ENCODE measurements around the gene RING1.
"Not testable (repeated sequence)": the region's sequence is repeated elsewhere in the genome, so short reads cannot be mapped to it uniquely, and the experiment has no call there.

Gene RING1

DNA sequence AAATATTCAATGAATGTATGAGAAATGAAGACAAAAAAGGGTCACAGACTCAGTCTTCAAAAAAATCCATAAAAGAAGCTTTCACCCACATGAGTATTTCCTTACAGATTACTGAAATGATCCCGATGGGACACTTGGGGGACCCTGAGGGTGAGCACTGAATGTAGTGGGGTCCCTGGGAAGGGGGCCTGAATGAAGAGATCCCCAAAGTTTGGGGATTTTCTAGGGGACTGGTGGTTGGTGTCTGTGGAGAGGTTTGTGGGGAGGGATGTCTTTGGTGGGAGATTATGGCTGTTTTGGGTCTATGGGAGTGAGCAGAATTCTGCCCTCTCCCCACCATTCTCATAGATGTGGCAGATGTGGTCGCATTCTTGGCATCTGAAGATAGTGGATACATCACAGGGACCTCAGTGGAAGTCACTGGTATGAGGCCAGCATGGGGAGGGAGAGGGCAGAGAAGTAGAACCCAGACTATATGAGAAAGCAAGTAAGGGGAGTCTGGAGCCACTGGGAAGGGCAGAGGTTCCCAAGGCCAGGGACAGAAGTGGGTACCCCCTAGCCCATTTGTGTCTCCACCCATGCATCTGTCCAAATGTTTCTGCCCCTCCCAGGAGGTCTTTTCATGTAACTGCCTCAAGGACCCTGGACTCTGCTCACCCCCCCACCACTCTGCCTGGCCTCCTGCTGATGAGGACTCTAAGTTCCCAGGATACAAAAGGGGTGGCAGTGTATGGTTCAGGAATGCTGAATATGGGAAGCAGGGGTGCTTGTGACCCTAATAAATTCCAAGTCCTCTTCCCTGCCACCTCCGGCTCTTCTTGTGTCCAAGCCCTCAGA lies 2.1 kb upstream of the RING1 start:
- DNase-seq (ENCODE audit: low read depth), result no peak

DNA sequence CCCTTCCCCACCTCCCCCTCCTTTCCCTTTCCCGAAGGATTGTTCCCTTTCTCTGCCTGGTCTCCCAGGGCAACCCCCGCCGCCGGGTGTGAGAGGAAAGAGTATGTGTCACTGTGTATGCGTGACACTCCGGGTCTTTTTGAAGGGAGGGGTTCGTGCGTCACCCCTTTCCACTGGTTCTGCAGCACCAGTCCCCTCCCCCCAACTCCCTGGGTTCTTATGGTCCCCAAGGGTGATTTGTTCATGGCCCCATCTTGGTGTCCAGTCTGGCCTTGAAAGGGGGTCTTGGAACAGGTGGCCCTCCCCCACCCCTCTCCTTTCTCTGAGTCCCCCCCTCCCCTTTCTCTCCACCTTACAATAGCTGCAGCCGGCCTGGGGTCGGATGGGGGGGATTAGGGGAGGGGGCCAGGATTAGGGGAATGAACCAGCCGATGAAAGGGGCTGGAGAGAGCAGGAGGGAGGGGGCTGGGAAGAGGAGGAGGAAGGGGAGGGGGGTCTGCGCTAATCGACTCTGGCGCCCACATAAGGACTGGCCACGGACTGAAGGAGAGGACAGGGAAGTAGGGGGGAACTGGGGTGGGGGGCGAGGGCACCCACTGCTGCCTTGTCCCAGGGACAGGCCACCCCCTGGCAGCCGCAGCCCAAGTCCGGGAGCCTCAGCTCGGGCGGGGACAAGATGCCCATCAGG lies 1.3 kb upstream of the RING1 start:
- DNase-seq (ENCODE audit: low read depth), result no peak

DNA sequence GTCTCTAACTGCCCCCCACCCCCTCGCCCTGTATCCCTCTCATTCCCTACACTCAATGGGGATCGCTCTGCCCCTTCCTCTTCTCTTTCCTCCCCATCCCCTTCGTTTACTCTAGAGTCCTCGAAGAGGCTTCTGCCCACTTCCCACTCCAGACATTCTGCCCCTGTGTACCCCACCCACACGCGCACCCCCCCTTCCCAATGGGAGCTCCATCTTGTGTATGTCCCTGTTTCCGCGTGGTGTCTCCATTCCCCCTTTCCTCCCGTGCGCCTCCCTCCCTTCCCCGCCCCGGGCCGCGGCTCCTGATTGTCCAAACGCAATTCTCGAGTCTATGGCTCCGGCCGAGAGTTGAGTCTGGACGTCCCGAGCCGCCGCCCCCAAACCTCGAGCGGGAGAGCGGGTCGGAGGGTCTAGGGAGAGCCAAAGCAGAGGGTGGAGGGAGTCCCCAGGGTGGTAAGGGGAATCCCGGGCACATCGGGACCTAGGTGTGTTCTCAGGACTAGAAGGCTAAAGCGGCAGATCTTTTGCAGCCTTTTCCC lies 679 bp upstream of the RING1 start:
- no peak for DNase-seq (ENCODE audit: low read depth)

DNA sequence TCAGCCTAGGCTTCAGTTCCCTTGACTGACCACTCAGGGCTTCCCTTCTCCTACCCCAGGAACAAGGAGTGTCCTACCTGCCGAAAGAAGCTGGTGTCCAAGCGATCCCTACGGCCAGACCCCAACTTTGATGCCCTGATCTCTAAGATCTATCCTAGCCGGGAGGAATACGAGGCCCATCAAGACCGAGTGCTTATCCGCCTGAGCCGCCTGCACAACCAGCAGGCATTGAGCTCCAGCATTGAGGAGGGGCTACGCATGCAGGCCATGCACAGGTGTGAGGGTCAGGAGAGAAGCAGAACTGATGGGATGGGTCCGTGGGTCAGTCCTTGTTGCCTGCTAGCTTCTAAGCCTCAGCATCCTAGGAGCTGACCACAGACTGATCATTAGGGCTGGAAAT lies 1.6 kb downstream of the RING1 start:
- no peak for DNase-seq (ENCODE audit: low read depth)

DNA sequence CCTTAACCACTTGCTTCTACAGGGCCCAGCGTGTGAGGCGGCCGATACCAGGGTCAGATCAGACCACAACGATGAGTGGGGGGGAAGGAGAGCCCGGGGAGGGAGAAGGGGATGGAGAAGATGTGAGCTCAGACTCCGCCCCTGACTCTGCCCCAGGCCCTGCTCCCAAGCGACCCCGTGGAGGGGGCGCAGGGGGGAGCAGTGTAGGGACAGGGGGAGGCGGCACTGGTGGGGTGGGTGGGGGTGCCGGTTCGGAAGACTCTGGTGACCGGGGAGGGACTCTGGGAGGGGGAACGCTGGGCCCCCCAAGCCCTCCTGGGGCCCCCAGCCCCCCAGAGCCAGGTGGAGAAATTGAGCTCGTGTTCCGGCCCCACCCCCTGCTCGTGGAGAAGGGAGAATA lies 2.8 kb downstream of the RING1 start:
- no peak for DNase-seq (ENCODE audit: low read depth)

DNA sequence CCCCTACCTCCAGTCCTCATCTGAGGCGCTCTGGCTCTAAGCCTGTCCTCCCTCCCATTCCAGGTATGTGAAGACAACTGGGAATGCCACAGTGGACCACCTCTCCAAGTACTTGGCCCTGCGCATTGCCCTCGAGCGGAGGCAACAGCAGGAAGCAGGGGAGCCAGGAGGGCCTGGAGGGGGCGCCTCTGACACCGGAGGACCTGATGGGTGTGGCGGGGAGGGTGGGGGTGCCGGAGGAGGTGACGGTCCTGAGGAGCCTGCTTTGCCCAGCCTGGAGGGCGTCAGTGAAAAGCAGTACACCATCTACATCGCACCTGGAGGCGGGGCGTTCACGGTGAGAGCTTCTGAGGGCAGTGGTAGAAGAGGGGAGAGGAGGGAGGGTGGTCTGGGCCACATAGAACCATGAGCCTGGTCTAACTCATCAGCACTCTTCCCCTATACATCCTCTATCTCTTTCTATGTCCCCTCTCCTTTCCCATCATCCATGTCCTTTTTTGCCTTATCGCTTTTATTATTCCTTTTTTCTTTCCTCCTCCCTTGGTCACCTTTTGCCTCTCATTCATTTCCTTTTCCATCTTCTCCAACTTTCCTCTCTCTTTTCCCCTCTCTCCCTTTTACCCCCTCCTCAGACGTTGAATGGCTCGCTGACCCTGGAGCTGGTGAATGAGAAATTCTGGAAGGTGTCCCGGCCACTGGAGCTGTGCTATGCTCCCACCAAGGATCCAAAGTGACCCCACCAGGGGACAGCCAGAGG lies 3.5 kb downstream of the RING1 start:
- no peak for DNase-seq (ENCODE audit: low read depth)

DNA sequence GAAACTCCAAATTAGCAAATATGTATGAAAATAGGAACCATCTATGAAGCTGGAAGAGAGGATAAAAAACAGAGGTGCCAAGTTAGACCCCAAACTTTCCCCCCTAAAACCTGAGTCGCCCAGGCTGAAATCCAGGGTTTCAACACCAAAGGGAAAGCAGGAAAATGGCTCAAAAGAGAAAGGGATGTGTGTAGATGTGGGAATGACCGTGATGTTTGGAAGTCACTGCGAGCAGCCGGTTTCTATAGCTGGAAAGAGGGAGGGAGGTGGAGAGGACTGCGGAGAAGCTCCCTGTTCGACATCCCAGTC lies 4.5 kb downstream of the RING1 start:
- no peak for DNase-seq (ENCODE audit: low read depth)

DNA sequence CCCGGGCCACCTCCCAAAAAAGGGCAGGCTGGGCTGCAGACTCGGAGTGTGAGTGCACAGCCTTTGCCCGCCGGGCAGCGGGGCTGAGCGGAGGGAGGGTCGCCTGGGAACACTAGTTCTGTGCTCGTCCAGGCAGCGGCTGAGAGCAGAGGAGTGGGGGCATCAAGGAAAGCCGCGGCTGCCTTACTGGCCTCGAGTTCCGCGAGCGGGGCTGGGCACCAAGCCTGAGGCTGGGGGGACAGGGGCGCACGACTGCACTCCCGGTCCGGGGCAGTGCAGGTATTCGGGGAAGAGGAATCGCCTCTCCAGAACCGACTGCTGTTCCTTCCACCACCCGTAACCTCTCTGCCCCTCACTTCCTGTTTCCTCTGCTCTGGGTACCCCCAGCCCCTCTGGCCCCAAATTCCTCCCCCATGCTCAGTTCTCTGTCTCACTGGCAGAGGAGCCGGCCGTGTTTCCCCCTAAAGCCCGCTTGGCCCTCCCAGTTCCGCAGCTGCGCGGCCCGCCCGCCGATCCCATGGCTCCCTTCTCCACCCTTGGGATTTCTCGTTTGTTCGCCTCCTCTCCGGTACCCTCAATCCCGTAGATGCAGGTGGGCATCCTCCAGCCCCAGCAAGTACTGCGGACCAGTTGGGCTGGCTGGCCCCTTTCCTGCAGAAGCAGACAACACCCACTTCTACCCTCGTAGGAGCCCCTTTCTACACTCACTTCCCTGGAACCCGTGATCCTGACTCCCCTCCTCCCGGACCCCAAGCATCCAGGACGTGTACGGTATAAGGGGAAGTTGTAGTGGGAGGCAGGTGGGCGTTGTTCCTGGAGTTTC lies 5.1 kb downstream of the RING1 start:
- no peak for DNase-seq (ENCODE audit: low read depth)

DNA sequence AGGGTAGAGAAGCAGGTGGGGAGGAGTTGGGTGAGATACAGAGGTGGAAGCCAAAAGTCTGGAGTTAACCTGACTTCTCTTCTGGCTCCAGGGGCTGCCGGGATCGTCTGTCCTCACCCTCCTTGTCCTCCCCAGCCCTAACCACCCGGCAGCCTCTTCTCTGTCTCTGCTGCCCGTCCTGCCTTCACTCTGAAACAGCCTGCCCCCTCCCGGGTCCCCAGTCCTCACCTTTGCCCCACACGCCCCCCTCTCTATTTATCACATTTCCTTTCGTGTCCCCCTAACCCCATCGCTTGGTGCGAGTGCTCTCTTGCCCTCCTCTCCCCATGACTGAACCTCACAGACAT lies 5.7 kb downstream of the RING1 start:
- DNase-seq (ENCODE audit: low read depth), result no peak

DNA sequence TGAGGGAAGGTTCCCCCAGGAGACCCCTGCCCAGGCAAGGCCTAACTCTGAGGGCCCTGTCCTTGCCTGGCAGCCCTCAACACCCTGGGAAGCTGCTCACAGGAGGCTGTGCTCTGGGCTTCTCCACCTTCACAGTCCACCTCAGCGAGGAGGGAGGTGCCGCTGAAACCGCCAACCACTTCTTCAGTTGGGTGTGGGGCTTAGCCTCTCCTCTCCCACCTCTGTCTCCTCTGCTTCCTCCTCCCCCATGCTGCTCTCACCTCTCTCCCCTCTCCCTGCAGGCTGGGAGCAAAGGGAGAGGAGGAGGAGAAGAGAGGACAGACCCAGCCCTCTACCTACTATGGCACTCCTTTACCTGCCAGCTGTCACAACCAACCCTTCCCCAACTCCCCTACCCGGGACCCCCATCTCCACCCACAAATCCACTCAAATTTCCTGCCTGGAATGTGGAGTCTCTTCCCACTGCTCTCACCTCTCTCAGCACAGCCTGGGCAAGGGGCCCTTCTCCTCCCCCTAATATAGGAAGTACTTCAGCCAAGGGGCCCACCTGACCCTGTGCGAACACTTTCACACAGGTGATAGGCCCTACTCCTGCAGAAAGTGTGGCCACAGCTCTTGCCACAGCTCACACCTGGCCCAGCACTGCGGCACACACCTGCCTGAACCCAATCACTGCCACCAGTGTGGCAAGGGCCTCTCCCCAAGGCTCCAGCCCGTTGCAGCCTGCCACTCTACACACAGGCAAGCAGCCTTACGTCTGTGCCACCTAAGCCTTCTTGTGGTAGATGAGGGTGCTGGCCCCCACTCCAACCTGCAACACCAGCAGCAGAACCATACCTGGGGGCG lies 7.2 kb downstream of the RING1 start:
- no peak for DNase-seq (ENCODE audit: low read depth)

DNA sequence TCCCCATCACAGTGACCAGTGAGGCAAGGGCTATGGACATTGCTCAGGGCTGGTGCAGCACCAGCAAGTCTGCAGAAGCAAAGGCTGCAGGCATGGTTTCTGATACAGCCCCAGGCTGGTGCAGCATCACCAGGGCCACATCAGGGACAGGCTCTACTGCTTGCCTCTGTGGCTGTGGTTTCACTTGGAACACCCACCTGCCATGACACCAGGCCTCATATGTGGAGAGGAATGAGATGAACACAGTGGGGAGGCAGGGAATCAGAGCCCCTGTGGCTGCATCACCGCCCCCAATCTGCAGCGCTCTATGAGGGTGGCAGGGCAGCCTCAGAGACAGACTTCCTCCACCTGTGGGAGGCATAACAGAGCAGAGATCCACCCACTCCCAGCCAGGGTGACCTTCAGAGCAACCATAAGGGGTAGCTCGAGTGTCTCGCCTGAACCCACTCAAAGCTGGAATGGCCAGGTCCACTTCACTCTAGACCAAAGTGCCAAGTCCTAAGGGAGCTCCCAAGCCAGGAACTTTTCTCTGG lies 7.9 kb downstream of the RING1 start:
- no peak for DNase-seq (ENCODE audit: low read depth)

DNA sequence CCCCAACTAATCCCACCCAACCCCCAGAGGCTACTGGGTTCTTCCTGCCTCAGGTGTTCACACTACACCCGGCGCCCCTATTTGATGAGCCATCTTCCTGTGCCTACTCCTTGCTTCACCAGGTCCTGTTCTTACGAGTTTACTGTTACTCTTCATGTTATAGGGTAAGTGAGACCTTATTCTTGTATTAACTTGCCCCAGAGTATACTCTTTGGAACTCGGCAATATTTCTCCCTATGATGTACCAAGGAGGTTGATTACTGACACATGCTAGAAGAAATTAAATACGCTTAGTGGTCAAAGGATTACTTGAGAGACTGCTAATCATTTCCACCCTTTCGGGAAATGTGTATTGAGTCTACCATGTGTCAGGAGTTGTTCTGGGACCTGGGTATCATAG lies 8.9 kb downstream of the RING1 start:
- no peak for DNase-seq (ENCODE audit: low read depth)

DNA sequence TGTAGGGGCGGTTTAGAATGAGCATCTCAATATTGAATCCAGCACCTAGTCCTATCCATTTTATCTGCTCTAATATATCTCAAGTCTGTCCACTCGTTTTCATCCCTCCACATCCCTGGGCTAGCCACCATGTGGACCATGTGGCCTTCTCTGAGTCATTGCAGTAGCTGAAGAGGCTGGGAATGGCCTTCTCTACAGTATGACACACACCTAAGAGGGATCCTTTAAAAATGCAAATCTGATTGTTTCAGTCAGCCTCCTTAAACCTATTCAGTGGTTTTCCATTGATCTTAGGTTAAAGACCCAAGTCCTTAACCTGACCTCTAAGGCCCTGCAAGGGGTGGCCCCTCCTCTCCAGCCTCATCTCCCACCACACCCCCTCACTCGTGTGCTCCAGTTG lies 9.4 kb downstream of the RING1 start:
- no peak for DNase-seq (ENCODE audit: low read depth)

DNA sequence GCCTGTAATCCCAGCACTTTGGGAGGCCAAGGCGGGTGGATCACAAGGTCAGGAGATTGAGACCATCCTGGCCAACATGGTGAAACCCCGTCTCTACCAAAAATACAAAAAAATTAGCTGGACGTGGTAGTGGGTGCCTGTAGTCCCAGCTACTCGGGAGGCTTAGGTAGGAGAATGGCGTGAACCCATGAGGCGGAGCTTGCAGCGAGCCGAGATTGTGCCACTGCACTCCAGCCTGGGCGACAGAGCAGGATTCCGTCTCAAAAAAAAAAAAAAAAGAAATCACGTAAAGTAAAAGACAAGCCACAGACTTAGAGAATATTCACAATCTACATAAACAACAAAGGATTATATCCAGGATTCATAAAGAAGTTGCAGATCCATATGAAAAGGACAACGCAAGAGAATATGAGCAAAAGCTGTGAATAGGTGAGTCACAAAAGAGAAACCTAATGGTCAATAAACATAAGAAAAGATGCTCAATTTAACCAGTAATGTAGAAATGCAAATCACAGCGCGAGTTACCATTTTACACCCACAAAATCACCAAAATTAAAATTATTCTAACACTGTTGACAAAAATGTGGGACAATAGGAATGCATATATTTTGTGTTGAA lies 18.3 kb downstream of the RING1 start:
- not testable (repeated sequence) for DNase-seq (ENCODE audit: low read depth)

DNA sequence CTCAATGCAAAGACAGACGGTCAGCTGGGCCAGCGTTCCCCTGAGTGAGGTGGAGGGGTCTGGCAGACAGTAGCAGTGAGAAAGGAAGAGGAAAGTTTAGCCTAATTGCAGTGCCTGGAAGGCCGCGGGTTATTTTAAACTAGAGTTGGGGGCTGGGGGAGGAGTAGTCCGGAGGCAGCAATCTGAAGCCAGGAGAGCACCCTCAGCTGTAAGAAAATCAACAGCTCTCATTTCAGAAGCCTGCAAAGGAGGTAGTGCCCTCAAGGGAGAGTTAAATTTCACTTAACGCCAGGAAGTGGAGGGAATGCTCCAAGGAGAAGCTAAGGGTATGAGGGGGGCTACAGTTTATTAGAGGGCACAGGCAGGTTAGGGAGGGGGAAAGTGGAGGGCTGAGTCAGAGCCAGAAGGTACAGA lies 26.9 kb downstream of the RING1 start:
- no peak for DNase-seq (ENCODE audit: low read depth)

DNA sequence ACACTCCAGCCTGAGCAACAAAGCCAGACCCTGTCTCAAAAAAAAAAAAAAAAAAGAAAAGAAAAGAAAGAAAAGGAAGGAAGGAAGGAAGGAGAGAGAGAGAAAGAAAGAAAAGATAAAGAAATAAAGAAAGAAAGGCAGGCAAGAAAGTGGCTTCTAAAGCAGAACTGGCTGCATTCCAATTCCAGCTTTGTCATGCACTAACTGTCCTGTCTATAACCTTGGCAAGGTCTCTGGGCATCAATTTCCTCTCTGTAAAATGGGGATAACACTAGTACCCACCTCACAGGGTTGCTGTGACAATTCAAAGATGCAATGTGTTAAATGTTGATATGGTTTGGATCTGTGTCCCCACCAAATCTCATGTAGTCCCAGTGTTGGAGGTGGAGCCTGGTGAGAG lies 28.0 kb downstream of the RING1 start:
- DNase-seq (ENCODE audit: low read depth), result no peak

DNA sequence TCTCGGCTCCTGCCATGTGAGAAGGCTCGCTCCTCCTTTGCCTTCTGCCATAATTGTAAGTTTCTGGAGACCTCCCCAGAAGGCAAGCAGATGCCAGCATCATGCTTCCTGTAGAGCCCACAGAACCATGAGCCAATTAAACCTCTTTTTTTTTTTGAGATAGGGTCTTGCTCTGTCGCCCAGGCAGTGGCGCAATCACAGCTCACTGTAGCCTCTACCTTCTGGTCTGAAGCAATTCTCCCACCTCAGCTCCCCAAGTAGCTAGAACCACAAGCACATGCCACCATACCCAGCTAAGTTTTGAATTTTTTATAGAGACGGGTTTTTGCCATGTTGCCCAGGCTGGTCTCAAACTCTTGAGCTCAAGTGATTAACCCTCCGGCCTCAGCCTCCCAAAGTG lies 28.6 kb downstream of the RING1 start:
- no peak for DNase-seq (ENCODE audit: low read depth)

DNA sequence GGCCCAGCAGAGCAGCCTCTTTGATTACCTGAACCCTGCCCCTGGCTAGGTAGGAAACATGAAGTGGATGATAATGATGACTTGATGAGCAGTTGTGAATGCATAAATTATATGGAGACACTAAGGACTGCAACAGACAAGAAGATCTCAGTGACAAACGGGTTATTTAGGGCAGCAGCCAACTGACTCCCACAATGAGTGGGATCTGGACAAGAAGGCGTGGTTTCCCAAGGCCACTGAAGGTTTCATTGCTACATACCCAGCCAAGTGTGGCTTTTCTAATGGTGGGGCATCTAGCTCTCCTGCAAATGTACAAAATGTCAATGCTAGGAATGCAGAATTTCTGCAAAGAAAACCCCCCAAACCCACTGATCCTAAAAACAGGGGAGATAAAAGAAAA lies 29.4 kb downstream of the RING1 start:
- no peak for DNase-seq (ENCODE audit: low read depth)

DNA sequence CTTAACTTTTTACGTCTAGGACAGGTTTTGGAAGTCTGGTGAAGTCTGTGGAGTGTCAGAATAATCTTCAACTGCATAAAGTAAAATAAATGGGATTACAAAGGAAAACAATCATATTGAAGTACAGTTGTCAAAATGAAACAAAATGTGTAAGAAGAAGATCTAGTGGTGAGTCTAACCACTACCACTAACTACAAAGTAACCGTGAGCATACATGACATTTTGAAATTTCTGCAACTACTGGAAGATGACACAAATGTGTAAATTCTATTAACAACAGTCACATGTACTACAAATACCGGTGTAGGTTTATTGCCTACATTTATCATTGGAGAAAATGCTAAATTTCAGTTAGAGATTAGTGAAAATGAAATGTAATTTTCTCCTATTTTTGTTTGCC lies 33.7 kb downstream of the RING1 start:
- DNase-seq (ENCODE audit: low read depth), result no peak

DNA sequence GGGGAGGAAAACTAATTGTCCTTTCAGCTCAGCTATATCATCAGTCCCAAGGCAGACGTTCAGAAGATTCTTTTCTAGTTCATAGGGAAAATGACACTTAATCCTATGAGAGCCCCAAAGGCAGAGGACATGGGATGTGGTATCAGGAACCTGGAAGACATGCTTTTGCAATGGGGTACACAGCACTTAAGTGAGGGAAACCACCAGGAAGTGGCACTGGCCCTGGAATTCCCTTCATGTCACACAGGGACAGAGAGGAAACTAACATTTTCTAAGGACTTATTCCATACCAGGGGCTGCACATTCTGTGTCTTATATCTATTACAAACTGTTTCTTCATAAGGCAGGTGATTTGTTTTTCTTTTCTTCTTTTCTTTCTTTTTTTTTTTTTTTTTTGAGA lies 35.2 kb downstream of the RING1 start:
- no peak for DNase-seq (ENCODE audit: low read depth)
